GM19023 (cell line): ENCODE measurements around the gene B3GNT5.
"Not testable (repeated sequence)": the region's sequence is repeated elsewhere in the genome, so short reads cannot be mapped to it uniquely, and the experiment has no call there.

Experiments used
- ATAC-seq: cut with Tn5 transposase; IDR thresholded peaks from one replicate; pipeline ENCODE4 v1.9.1; 2021; ENCODE audit warnings: mild to moderate bottlenecking, moderate library complexity; ENCODE audit not compliant: unreplicated experiment

The B3GNT5 gene

GRCh38 chr3:183229178-183229577, 23.9 kb upstream of the B3GNT5 start:
- no peak for ATAC-seq

- ATAC-seq, result not testable (repeated sequence)
Measured at GRCh38 chr3:183230251-183230650, 22.8 kb upstream of the B3GNT5 start.

GRCh38 chr3:183230826-183231225, 22.2 kb upstream of the B3GNT5 start:
- ATAC-seq, result no peak

- ATAC-seq, result no peak
Measured at GRCh38 chr3:183233966-183234365, 19.1 kb upstream of the B3GNT5 start.

GRCh38 chr3:183239046-183239445, 14.0 kb upstream of the B3GNT5 start:
- ATAC-seq, result no peak

GRCh38 chr3:183242431-183242830, 10.6 kb upstream of the B3GNT5 start:
- no peak for ATAC-seq

- ATAC-seq, result no peak
Measured at GRCh38 chr3:183244219-183244618, 8.8 kb upstream of the B3GNT5 start.

- ATAC-seq, result no peak
Measured at GRCh38 chr3:183244981-183245476, 8.0 kb upstream of the B3GNT5 start.

- ATAC-seq, result no peak
Measured at GRCh38 chr3:183247011-183247589, 6.0 kb upstream of the B3GNT5 start.

- ATAC-seq, result no peak
Measured at GRCh38 chr3:183249006-183249718, 3.9 kb upstream of the B3GNT5 start.

- ATAC-seq, result no peak
Measured at GRCh38 chr3:183252118-183252782, 803 bp upstream of the B3GNT5 start.

GRCh38 chr3:183253528-183254486, 754 bp downstream of the B3GNT5 start:
- ATAC-seq, result no peak

GRCh38 chr3:183254487-183255347, 1.7 kb downstream of the B3GNT5 start:
- ATAC-seq, result no peak

GRCh38 chr3:183255348-183255730, 2.3 kb downstream of the B3GNT5 start:
- ATAC-seq, result no peak

- no peak for ATAC-seq
Measured at GRCh38 chr3:183259087-183259486, 6.0 kb downstream of the B3GNT5 start.

- ATAC-seq, result no peak
Measured at GRCh38 chr3:183259621-183260020, 6.6 kb downstream of the B3GNT5 start.

- no peak for ATAC-seq
Measured at GRCh38 chr3:183260167-183260904, 7.3 kb downstream of the B3GNT5 start.

GRCh38 chr3:183261151-183261724, 8.2 kb downstream of the B3GNT5 start:
- no peak for ATAC-seq

- no peak for ATAC-seq
Measured at GRCh38 chr3:183262875-183263378, 9.9 kb downstream of the B3GNT5 start.
